ENCODE measurements around the gene SPRY4. TPM values are rescaled to one million over a fixed set of nuclear protein-coding genes. Genes with fewer than 3 reads are reported as not detected.
A peak's percentile ranks its signal among the peaks of the same experiment; 100 is the strongest.
"Not testable (repeated sequence)": the region's sequence is repeated elsewhere in the genome, so short reads cannot be mapped to it uniquely, and the experiment has no call there.

The SPRY4 gene
- total RNA-seq, 2 donors from 2014 or later: 0.16 to 0.51 TPM

GRCh38 chr5:142292249-142292648, 32.6 kb downstream of the SPRY4 start:
- H3K36me3 Mint-ChIP-seq: no peaks in the 10 kb centered on the region
- no peak overlapping the region for H3K27ac Mint-ChIP-seq
- no peak for DNase-seq (ENCODE audit: low spot score in 2 of 2)
- no peaks in the 10 kb centered on the region for H3K9me3 Mint-ChIP-seq
- ATAC-seq: no peak

DNA sequence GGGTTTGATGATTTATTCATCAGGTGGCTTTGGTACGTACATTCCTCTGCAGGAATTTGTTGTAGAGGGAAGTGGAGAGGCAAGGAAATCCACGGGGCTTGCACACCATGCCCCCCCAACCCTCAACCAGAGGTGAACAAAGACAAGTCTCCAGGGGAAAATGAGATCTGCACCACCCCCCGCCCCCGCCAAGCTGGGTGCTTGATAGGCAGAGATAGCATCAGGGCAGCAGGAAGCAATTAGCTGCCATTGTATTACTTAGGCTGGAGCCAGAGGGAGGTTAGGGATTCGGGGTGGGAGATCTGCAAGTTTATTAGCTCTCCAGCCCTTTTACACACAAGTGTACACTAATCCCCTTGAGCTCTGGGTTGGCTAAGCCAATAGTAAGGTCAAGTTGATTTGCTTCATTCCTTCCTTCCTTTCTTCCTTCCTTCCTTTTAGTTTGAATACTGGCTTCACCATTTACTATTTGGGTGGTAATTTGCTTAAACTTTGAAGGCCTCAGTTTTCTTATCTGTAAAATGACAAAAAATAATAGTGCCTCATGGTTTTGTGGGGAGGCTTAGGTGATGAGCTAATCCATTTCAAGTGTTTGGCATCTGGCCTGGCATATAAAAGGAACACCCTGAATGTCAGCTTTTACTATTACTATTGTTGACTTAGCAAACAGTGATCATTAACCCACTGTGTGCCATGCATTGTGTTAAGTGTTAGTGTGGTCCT, 34.1 kb downstream of the SPRY4 start:
- ATAC-seq: no peak
- H3K36me3 Mint-ChIP-seq: no peaks in the 10 kb centered on the region
- no peak overlapping the region for H3K27ac Mint-ChIP-seq
- no peaks in the 10 kb centered on the region for H3K9me3 Mint-ChIP-seq
- DNase-seq (ENCODE audit: low spot score in 2 of 2): no peak

DNA sequence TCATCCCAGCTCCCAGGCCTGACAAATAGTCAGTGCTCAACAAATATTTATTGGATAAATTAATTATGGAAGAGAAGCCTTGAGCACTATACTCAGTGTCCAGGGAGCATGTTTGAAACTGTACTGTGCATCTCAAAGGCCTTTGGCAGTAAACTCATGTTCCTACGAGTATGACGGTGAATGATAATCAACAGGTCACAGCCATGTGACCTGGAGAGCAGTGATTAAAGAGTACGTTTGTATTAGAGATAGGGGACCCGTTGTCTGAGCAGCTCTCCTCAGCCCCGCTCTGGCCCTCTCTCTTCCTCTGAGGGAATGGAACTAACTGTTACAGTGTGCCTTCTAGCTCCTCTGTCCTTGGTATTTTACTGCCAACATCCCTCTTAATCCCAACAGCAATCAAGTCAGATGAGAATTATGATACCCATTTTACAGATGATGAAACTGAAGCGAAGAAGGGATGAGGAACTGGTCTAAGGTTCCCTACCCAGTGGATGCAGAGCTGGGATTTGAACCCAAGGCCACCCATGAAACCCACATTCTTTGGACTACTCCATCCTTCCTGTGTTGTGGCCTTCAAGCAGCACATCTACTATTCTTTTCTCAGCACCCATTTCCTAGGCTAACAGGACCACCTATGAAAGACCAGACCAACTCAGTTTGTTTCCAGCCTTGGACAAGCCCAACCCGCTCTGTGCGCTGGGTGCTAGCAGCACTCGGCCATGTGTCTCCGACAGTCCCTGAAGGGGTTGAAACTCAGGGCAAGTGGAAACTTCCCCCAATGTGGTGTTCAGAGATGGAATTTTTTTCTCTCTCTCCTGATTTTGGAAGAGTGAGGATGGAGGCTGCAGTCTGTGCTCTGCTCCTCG, 34.9 kb downstream of the SPRY4 start:
- no peaks in the 10 kb centered on the region for H3K9me3 Mint-ChIP-seq
- ATAC-seq (no peak), DNase-seq (ENCODE audit: low spot score in 2 of 2) (no peak)
- H3K27ac Mint-ChIP-seq: no peak overlapping the region
- H3K36me3 Mint-ChIP-seq: no peaks in the 10 kb centered on the region

GRCh38 chr5:142287973-142288313, 36.9 kb downstream of the SPRY4 start:
- Mint-ChIP-seq H3K9me3 (no peaks in the 10 kb centered on the region), H3K27ac (peak overlapping the region in 1 of 2 donors; percentile 50), H3K36me3 (no peaks in the 10 kb centered on the region)
- DNase-seq (ENCODE audit: low spot score in 2 of 2) (no peak), ATAC-seq (no peak)

DNA sequence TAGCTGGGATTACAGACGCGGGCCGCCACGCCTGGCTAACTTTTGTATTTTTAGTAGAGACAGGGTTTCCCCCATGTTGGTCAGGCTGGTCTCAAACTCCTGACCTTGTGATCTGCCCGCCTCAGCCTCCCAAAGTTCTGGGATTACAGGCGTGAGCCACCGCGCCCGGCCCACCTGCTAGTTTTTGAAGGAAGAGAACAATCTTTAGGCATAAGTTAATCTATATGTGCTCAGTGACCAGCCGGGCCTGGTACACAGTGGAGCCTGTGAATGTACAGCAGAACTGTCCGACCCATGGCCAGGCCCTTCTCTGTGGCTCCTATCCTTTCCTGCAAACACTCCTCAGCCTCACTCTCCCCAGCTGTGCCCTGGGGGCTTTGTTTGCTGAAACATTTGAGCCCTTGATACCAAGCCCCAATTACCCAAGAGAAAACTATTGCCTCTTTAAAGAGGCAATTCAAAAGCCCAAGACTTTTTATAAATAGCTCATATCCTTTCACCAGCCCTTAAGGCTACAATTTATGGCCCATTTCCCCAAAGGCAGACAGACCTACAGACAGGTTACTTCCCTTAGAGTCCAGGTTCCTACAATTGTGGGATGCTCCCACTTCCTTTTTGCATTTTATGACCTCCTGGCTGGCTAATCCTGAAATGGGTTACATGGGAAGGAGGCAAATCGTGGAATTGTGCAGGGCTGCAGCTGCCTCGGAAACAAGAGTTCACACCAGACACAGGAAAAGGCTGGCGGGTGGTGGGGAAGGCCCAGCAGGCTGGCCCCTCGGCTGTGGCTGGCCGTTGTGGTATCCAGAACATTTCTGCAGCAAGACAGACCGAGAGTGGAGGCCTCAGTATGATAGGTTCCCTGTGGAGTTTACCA, 37.5 kb downstream of the SPRY4 start:
- no peak for ATAC-seq
- Mint-ChIP-seq H3K27ac (peak overlapping the region in 1 of 2 donors; percentile 50), H3K9me3 (no peaks in the 10 kb centered on the region), H3K36me3 (no peaks in the 10 kb centered on the region)
- DNase-seq (ENCODE audit: low spot score in 2 of 2): no peak

GRCh38 chr5:142286111-142286510, 38.7 kb downstream of the SPRY4 start:
- Mint-ChIP-seq H3K27ac (no peak overlapping the region), H3K36me3 (no peaks in the 10 kb centered on the region), H3K9me3 (no peaks in the 10 kb centered on the region)
- no peak for DNase-seq (ENCODE audit: low spot score in 2 of 2)
- no peak for ATAC-seq

GRCh38 chr5:142283304-142283703, 41.5 kb downstream of the SPRY4 start:
- ATAC-seq (no peak), DNase-seq (ENCODE audit: low spot score in 2 of 2) (no peak)
- no peaks in the 10 kb centered on the region for H3K9me3 Mint-ChIP-seq
- no peak overlapping the region for H3K27ac Mint-ChIP-seq
- H3K36me3 Mint-ChIP-seq: no peaks in the 10 kb centered on the region

DNA sequence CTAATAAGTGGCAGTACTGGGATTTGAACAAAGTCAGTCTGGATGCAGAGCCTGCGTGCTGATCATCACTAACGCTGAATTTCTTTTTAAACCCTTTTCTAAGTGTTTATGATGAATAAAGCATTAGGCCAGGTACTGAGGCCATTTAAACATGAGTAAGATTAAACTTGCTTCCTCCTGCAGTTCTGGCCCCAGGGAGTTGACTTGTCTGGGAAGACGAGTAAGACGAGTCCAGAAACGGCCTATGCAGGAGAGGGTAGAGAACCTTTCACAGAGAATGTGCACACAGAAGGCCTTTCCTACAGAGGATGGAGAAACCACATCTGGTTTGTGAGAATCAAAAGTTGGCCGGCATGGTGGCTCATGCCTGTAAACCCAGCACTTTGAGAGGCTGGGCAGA, 42.9 kb downstream of the SPRY4 start:
- Mint-ChIP-seq H3K27ac (no peak overlapping the region), H3K36me3 (no peaks in the 10 kb centered on the region), H3K9me3 (no peaks in the 10 kb centered on the region)
- DNase-seq (ENCODE audit: low spot score in 2 of 2) (no peak), ATAC-seq (no peak)

DNA sequence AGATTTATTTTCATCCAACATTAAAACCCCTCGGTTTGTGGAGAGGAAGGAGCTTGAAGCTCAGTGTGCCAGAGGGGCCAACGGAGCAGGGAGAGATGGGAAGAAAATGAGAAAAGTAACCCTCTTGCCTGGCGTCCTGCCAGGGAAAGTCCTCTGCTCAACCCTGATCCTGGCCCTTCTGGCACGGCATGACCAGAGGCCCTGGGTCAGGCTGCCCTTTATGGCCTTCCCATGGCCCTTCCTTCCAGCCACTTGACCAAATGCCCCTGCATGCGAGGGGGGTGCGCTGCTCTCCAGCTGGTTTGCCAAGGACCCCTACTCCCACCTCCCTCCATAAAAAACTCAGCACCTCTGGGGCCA, 43.8 kb downstream of the SPRY4 start:
- Mint-ChIP-seq H3K27ac (peak overlapping the region in 1 of 2 donors; percentile 23), H3K36me3 (no peaks in the 10 kb centered on the region), H3K9me3 (no peaks in the 10 kb centered on the region)
- no peak for DNase-seq (ENCODE audit: low spot score in 2 of 2)
- ATAC-seq: no peak

DNA sequence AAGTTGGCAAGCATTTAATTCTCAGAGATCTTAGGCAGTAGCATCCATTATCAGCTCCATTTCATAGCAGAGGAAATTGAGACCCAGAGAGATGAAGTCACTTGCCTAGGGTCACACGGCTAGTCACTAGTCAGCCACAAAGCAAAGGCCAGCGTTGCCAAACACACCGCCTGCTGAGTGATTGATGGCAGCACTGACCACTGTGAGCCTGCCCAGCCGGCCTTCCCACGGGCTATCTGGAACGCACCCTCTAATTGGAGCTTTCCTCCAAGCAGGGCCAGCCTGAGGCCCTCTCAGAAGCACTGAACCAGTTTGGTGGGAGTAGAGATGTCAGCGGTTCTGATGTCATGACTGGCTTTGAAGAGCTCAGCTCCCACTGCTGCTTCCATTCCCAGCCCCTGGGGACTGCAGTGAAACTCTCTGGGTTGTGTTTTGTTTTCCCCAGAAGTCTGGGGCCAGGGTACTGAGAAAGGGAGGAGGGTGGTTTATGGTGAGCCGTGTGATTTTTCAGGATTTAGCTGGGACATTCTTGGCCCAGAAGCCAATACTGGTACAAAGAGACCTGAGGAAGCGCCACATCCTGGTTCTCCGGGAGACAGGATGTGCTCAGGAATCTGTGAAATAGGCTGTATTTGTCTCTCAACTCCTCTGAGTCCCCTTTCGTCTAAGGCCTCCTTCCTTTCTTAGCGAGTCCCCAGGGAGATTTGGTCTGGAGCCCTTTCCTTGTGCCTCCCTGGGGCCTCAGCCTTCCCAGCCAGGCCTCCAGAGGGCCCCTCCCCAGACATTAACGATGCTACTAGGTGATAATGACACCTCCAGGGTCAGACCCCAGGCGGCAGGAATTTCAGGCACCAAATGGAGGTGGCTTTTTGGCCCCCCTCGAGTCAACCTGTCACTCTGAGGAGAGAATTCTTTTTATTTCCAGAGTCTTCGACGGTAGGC, 44.5 kb downstream of the SPRY4 start:
- H3K27ac Mint-ChIP-seq: peak overlapping the region in 1 of 2 donors; percentile 23
- H3K9me3 Mint-ChIP-seq: no peaks in the 10 kb centered on the region
- no peaks in the 10 kb centered on the region for H3K36me3 Mint-ChIP-seq
- DNase-seq (ENCODE audit: low spot score in 2 of 2): no peak
- ATAC-seq: no peak

DNA sequence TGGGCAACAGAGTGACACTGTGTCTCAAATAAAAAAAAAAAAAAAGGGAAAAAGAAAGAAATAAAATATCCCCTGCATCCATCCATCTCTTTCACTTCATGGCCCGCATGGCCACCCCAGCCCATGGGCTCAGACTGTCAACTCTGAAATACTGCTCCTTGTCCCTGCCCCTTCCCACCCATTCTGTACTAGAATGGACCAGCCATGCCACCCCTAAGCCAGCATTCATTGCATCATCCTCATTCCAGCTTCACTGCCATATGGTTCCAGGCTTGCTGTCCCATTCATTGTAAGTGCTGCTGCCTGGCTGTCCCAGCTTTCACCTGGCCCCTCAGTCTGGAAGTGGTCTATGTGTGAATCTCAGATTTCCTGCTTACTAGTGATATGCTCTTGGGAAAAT, 46.2 kb downstream of the SPRY4 start:
- no peaks in the 10 kb centered on the region for H3K36me3 Mint-ChIP-seq
- no peaks in the 10 kb centered on the region for H3K9me3 Mint-ChIP-seq
- no peak overlapping the region for H3K27ac Mint-ChIP-seq
- ATAC-seq: no peak
- no peak for DNase-seq (ENCODE audit: low spot score in 2 of 2)

- H3K27ac Mint-ChIP-seq: no peak overlapping the region
- no peaks in the 10 kb centered on the region for H3K36me3 Mint-ChIP-seq
- no peak for ATAC-seq
Observed at GRCh38 chr5:142277796-142278195, 47.0 kb downstream of the SPRY4 start.

GRCh38 chr5:142276517-142276916, 48.3 kb downstream of the SPRY4 start:
- no peak for ATAC-seq
- no peak overlapping the region for H3K27ac Mint-ChIP-seq
- H3K9me3 Mint-ChIP-seq: no peaks in the 10 kb centered on the region
- no peaks in the 10 kb centered on the region for H3K36me3 Mint-ChIP-seq
- DNase-seq (ENCODE audit: low spot score in 2 of 2): no peak

More at GRCh38 chr5:142277796-142278195, 47.0 kb downstream of the SPRY4 start:
- no peak for DNase-seq (ENCODE audit: low spot score in 2 of 2)
- no peaks in the 10 kb centered on the region for H3K9me3 Mint-ChIP-seq

GRCh38 chr5:142275496-142275895, 49.3 kb downstream of the SPRY4 start:
- ATAC-seq (no peak), DNase-seq (ENCODE audit: low spot score in 2 of 2) (no peak)
- no peaks in the 10 kb centered on the region for H3K36me3 Mint-ChIP-seq
- H3K27ac Mint-ChIP-seq: no peak overlapping the region
- H3K9me3 Mint-ChIP-seq: no peaks in the 10 kb centered on the region

DNA sequence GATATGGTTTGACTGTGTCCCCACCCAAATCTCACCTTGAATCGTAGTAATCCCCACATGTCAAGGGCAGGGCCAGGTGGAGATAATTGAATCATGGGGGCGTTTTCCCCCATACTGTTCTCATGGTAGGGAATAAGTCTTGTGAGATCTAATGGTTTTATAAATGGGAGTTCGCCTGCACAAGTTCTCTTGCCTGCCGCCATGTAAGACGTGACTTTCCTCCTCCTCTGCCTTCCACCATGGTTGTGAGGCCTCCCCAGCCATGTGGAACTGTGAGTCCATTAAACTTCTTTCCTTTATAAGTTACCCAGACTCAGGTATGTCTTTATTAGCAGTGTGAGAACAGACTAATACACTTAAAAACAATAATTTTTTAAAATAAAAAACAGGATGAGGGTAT, 52.2 kb downstream of the SPRY4 start:
- not testable (repeated sequence) for H3K9me3 Mint-ChIP-seq; H3K27ac Mint-ChIP-seq; ATAC-seq; DNase-seq (ENCODE audit: low spot score in 2 of 2); H3K36me3 Mint-ChIP-seq

DNA sequence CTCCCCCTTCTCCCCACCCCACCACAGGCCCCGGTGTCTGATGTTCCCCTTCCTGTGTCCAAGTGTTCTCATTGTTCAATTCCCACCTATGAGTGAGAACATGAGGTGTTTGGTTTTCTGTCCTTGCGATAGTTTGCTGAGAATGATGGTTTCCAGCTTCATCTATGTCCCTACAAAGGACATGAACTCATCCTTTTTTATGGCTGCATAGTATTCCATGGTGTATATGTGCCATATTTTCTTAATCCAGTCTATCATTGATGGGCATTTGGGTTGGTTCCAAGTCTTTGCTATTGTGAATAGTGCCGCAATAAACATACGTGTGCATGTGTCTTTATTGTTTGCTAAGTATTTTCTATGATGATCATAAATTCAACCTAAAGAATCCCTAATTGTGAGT, 60.7 kb downstream of the SPRY4 start:
- not testable (repeated sequence) for H3K27ac Mint-ChIP-seq; DNase-seq (ENCODE audit: low spot score in 2 of 2); H3K36me3 Mint-ChIP-seq; H3K9me3 Mint-ChIP-seq; ATAC-seq
